ENCODE results near the gene NPC2.

The NPC2 gene

DNA sequence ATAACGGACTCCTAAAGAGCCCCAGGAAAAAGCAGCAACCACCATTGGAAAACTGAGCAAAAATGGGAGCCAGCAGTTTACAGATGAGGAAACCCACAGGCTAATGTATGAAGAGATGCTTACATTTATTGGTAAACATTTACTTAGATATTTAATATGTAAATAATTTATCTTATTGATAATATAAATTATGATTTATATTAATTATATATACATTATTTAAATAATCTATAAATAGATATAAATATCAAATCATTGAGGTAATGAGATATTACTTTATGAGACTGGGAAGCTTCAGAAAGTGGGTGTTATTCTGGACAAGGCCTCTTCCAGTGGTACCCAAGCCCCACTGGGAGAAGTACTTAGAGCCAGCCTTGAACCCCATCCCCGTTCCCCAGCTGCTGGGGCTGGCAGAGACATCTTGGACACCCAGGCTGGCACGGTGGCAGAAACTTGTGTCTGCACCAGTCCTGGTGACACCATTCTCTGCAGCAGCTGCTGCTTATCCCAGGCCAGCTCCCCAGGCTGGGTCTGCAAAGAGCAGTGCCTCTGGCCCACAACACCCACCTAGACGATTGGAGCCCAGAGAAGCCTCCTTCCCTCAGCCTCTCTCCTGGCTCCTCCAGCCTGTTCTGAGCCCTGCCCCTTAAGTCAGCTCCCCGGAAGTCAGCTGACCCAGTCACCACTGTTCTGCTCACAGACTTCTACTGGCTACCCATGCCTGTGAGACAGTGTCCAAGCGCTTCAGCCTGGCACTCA is 26.4 kb upstream of the NPC2 start:
- no peak for DNase-seq (ENCODE audit: low read depth, low spot score)

DNA sequence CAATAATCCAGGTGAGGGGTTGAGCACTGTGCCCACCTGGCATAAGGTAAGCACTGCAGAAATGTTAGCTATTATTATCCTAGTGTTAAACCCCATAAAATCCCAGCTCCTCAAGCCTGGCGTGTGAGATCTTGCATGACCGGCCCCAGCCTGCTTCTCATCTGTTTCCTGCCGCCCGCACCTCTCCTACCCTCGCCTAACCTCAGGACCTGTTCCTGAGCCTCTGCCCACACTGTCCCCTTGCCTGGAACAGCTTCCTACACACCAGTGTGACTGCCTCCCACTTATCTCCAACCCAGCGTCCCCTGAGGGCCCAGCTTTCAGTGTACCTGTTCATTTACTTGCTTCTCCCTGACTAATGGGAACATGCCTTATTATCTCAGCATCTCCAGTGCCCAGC is 25.1 kb upstream of the NPC2 start:
- no peak for DNase-seq (ENCODE audit: low read depth, low spot score)

DNA sequence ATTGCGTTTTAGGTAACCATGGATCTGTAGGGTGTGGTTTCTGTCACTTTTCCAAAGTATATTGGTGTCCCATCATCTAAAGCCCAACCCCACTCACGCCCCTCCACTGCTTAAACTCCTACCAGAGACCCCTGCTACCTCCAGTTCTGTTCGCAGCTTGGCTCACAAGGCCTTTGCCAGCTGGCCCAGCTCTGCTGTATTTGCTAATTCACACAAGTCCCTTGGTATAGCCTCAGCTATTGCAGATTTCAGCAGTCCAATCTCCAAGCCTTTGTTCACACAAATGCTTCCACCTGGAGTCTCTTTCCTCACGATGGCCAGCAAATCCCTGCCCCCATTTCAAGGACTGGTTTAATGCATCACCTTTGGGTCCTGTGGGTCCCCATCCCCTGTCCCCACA is 24.6 kb upstream of the NPC2 start:
- no peak for DNase-seq (ENCODE audit: low read depth, low spot score)

DNA sequence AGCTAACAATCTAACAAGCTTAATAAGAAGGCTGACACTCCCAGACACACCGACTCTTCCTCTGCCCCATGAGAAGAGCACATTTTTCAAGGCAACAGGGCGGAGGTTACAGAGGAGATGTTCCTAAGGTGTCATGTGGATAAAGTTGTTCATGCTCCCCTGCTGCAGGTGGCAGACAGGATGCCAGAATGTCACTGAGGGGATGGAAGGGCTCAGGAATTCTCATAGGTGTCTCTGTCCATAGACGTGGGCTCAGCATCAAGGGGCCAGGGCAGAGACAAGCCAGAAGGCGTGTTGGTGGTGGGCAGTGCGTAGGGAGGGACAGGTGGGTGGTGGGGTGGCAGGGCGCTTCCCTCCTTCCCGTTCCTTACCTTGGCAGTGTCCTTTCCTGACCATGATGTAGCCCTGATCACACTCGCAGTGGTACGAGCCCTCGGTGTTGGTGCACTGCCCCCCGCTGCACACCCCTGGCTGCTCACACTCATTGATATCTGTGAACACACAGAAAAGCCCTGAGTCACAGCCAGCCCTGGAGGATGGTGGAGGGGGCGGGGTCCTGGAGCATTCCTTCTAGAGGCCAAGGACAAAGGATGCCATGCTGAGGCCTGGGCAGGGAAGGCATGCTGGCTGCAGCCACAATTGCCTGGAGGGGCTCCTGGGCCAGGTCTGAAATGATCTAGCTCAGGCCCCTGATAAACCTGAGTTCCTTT is 23.5 kb upstream of the NPC2 start:
- DNase-seq (ENCODE audit: low read depth, low spot score), result no peak

DNA sequence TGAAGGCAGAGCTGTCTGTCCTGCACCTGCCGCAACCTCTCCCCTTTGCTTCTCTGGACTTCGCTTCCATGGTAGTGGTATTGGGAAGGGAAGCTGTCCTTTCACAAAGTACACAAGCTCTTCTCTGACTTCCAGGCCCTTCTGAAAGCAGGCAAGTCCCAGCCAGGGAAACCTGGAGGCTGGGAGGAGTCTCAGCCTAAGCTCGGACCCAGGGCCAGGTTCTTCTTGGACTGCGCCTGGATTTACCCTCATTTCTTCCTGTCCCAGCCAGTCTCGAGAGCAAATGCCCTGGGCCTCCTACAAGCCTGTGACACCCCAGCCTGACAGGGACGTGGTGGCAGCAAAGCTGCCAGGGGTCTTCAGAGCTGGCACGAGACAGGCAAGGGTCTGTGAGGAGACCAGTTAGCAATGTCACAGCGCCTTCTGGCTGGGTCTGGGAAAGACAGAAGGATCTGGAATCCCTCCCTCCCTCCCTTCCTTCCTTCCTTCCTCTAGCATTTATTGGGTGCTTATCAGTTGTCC is 22.8 kb upstream of the NPC2 start:
- DNase-seq (ENCODE audit: low read depth, low spot score), result no peak

DNA sequence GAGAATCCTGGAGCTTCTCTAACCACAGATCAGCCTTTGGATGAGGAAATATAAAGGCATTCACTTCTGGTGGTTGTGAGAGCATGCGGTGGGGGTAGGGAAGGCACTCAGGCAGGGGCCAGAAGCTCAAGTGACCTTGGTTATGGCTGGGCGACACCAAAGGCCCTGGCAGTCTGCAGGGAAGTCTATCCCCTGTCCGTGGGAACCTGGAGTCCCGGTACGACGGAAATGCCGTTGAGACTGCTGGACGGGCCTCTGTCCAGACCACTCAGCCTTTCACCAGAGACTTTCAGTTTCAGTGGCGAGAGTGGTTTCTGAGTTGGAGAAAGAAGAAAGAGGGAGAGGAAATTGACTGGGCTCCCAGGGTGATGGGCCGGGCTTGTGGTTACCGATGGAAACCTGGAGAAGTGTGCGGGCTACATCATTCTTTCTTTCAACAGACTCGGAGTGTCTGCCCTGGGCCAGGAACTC is 21.4 kb upstream of the NPC2 start:
- no peak for DNase-seq (ENCODE audit: low read depth, low spot score)

DNA sequence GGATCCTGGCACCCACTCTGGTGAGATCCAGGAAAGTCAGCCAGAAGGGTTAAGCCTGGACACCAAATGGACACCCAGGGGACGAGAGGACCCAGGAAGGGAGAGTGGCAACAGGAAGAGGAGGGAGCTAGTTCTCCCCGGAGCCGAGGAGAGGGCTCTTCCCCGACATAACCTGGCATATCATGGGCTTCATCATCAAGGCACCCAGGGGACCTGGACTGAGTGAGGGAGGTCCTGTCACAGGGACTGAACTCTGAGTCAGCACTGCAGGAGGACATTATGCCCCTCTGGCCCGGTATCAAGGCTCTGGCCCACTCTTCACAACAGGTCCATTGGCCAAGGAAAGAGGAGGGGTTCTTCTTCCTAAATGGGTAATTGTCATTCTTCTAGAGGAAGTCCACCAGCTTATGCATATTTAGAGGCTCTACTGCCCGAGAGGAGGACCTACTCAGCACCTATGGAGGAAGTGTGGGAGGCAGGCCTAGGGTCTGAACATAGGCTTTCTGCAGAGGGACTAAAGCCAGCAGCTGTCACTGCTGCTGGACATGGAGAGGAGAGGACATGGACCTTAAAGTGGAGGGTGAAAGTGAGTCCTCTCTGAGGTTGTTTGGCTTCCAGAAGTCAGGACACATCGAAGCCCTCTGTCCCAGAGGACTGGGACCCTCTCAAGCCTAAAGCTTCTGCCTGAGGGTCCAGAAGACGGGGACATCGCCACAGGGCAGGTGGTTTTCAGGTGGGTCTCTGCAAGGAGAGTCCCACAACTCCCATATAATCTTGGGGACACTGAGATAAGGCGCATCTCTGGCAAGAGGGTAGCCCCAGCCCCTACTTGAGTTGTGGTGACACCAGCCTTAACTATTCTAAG is 19.1 kb upstream of the NPC2 start:
- DNase-seq (ENCODE audit: low read depth, low spot score), result no peak

DNA sequence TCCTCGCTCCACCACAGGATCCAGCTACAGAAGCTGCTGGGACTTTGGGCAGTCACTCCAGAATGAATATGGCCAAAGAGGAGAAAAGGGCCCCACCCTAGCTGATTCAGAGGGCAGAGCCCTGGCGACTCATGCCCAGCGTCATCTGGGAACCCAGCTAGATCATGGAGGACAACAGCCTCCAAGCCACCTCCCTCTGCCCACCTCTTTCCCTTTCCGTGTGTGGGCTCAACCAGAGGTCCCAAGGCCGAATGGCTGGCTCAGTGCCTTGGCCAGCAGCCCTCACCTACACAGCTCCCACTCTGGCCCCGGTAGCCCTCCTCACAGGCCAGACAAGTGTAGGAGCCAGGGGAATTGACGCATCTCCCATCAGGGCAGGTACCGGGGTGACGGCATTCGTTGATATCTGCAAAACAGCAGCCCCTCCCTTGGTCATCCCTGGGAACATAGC is 17.9 kb upstream of the NPC2 start:
- no peak for DNase-seq (ENCODE audit: low read depth, low spot score)

DNA sequence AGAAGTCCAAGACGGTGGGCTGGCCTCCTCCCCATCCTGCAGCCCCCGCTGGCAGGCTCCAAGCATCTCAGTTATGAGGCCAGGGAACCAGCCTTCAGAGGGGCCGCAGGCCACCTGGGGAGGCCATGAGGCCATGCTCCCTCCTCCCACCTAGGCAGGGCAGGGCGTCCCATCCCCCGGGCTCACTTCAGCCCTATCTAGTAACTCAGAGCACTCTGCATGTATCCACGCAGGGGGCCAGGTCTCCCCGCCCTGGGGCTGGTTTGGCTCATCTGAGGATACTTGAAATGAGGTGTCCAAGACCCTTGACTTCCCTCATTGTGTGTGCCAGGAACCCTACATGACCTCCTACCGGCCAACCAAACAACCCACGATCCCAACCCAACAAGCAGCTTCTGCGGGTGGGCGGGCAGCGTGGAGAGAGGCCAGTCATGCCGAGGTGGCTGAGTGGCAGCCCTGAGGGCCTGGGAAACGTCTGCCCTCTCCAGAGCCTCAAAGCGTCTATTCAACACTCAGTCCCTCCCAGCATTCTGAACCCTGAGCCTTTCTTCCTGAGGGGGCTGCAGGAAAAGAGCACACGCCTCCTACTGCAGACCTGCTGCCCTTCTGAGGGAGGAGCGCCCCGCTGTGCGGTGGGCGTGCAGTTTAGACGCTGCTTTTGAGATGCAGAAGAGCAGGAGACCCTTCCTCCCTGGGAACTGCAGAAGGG is 17.3 kb upstream of the NPC2 start:
- no peak for DNase-seq (ENCODE audit: low read depth, low spot score)

DNA sequence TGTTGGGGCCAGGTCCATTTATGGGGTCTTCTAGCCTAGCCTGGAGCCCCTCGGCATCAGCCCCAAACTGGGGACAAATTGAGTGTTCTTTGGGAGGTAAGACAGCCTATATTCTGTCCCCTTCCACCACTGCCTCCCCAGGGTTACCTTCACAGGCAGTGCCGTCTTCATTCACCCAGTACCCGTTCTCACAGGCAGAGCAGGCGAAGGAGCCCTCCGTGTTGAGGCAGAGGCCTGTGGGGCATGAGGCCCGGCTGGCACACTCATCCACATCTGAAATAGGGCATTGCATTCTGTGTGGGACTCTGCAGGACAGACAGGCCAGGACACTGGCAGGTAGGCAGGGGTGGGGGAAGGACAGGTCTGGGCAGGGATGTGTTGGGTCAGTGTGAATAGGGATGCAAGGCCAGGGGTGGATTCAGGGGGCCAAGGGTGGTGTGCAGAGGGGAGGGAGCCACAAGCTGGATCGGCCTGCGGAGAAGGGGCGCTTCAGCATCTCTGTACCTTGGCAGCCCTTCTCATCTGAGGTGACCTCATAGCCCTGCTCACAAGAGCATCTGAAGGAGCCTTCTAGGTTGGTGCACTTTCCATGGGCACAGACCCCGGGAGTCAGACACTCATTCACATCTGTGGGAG is 16.6 kb upstream of the NPC2 start:
- no peak for DNase-seq (ENCODE audit: low read depth, low spot score)

DNA sequence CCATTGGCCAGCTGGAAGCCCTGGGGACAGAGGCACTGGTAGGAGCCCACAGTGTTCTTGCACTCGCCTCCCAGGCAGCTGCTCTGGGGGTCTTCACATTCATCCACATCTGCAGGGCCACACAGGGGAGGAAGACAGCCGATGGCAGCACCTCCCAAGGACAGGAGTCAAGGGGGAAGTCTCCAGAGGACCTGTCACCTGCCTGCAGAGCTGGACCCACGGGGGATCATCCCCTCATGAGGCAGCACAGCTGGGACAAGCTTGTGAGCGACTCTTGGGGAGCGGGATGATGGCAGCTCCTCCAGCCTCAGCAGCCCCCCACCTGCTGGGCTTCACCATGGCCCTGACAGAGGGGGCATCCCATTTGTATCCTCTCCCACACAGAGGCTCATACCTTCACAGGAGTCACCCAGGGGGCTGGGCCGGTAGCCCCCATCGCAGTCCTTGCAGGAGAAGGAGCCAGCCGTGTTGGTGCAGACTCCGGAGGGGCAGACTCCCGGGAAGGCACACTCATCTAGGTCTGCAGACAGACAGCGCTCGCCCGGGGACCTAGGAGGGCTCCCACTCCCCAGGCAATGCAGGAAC is 15.8 kb upstream of the NPC2 start:
- no peak for DNase-seq (ENCODE audit: low read depth, low spot score)

DNA sequence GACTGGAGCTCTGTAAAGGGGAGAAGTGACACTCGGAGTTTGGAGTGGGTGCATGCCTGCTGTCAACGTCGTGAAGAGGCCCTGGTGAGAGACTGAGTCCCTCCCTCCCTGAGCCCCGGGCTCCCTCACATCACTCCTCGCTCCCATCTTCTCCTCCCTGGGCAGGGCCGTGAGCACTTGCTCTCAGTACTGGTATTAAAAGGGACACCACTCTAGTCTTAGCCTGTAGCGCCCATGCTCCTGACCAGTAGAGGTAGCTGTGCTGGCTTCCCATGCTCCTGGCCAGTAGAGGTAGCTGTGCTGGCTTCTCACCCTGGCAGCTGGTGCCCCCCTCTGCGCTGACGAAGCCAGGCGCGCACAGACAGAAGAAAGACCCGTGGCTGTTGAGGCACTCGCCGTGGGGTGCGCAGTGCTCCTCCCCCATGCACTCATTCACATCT is 15.2 kb upstream of the NPC2 start:
- no peak for DNase-seq (ENCODE audit: low read depth, low spot score)

DNA sequence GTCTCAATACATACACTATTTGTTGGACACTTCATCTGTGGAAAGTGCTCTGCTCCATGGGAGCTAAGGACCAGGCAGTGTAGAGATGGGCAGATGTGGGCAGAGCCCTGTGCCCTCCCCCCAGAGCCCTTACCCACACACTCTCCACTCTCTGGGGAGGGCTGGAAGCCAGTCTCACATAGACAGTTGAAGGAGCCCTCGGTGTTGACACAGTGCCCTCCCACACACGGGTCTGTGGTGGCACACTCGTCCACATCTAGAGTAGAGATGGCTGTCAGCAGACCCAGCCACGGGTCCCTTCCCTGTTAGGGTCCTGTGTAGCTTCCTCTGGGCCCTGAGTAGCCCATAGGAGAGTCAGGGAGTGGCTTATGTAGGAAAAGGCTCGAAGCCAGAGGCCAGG is 14.7 kb upstream of the NPC2 start:
- no peak for DNase-seq (ENCODE audit: low read depth, low spot score)

DNA sequence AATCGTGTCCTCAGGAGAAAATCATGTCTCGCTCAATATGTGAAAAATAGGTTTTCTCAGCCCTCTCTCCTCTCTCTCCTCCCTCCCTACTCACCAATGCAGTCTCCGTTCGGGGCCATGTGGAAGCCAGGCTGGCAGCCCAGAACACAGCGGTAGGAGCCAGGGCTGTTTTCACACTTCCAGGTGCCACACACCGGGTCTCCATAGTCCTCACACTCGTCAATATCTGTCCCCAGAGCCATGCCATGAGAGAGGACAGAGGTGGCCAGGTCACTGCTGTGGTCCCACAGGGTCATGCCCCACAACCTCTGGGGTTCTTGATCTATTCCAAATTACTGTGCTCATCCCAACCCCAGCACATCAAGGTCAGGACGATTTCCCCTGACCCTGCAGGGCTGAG is 14.0 kb upstream of the NPC2 start:
- no peak for DNase-seq (ENCODE audit: low read depth, low spot score)

DNA sequence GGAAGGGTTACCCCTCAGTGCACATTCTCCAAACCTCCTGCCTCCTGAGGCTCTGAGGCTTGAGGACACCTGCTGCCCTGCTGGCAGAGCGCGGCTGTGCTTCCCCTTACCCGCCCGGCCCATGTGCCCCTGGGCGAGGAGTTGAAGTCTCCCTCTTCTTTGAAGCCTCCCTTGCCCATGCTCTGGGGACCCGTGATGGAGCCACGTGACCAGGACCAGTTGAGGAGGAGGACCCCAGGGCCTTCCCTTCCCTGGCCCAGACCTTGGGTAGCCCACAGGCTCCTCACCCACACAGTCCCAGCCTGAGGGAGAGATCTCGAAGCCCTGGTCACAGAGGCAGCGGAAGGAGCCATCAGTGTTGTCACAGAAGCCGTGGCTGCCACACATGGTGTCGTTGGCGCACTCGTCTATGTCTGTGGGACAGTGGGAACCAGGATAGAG is 13.3 kb upstream of the NPC2 start:
- no peak for DNase-seq (ENCODE audit: low read depth, low spot score)

DNA sequence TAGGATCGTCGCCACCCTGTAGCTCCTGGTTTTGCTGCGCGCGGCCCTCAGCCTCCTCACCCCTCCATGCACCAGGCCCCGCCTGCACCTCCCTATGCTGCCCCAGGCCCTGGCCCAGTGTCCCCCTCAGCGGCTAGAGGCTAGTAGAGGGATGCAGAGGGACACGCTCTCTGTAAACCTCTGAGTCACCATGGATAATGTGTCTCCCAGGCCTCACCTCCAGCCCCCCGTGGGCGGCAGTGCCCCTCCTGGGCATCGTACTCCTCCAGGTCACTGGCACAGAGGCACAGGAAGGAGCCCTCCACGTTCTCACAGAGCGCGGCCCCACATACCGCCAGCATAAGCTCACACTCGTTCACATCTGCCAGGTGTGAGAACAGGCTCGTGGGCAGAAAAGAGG is 12.7 kb upstream of the NPC2 start:
- DNase-seq (ENCODE audit: low read depth, low spot score), result no peak

DNA sequence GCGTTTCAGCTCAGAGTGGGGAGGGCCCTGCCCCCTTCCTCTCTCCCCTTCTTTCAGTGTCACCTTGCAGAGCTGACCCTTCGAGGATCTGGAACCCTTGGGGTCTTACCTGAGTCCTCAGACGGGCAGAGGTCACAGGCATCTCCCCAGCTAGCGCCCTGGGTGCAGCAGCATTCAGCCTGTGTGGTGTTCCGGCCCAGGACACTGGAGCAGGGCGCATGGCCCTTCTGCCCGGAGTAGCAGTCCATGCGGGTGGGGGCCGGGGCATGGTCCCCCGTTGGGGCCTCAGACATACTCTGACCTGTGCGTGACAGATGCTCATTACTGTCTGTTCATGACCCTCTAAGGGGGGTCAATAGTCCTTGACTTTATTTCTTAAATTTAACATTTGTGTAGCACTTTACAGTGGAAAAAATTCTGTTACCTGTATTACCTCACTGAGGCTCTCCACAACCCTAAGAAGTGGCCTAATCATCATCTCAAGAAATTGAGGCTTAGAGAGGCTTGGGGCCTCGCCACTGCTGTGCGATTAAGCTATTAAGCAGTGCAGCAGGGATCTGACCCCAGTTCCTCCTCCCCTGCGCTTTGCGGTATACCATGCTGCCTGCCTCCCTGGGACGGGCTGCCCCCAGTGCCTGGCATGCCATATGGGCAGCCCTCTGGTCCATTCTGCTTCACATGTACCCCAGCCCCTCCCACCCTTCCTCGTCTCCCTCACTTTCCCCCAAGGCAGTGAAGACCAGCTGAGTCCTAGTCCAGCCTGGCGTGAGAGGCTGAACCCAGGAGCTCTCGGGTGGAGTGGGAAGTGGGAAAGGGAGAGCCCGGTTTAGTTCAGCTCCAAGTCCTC is 12.0 kb upstream of the NPC2 start:
- no peak for DNase-seq (ENCODE audit: low read depth, low spot score)

DNA sequence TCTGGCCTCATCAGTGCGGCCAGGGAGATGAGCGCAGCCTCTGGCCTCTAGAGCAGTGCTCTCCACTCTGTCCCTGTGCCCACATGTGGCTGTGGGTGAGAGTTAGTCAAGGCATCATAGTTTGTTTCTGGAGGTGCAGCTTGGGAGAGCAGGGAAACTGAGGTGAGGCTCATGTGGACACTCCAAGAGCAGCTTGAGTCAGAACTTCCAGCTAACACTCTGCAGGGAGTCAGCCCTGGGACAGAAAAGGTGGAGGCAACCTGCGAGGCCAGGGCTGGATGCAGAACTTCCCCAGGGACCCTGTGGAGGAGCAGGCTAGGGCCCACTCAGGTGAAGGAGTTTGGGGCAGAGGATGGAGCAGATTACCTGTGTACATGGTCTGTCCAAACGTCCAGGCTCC is 11.3 kb upstream of the NPC2 start:
- no peak for DNase-seq (ENCODE audit: low read depth, low spot score)

DNA sequence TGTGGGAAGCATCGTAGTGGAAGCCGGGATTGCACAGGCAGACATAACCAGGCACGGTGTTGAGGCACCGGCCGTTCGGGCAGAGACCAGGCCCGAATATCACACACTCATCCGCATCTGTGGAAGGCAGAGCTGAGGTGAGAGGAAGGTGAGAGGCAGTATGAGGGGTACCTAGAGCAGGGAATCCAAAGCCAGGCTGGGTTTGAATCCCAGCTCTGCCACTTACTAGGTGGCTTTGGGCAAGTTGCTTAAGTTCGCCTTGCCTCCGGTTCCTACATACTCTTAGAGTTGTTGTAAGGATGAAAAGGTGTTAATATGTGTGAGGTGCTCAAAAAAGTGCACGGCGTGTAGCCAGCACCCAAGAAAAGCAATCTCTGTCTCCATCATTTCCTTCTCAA is 10.8 kb upstream of the NPC2 start:
- DNase-seq (ENCODE audit: low read depth, low spot score), result no peak

All from iPS DF 19.7 (cell line).